Smooth muscle cell (in vitro differentiated cells): ENCODE results near the gene AREG. TPM values are rescaled to one million over a fixed set of nuclear protein-coding genes. Genes with fewer than 3 reads are reported as not detected.
A peak's percentile ranks its signal among the peaks of the same experiment; 100 is the strongest.

Experiments
- DNase-seq: peaks from one replicate; lab custom pipeline; 2025; ENCODE audit not compliant: unreplicated experiment; lab: John Stamatoyannopoulos, UW
- H2AFZ ChIP-seq: fragments of 200-600 bp; sonication (generic); 2 replicates; pipeline ENCODE4 v1.6.0; 2016; ENCODE audit warnings: antibody characterized with exemption, low read depth, mild to moderate bottlenecking
- H3F3A ChIP-seq: fragments of 200-600 bp; sonication (generic); 2 replicates; pipeline ENCODE4 v1.6.0; 2017; ENCODE audit warnings: antibody characterized with exemption, low read depth
- H3K27ac ChIP-seq: fragments of 200-600 bp; sonication (generic); 2 replicates; pipeline ENCODE4 v1.5.1; 2016; ENCODE audit warnings: low read depth, mild to moderate bottlenecking
- H3K27me3 ChIP-seq: fragments of 200-600 bp; sonication (generic); 2 replicates; pipeline ENCODE4 v1.6.1; 2016; ENCODE audit warnings: low read depth, mild to moderate bottlenecking
- H3K36me3 ChIP-seq: fragments of 200-600 bp; sonication (generic); 2 replicates; pipeline ENCODE4 v1.5.1; 2016; ENCODE audit warnings: low read depth
- H3K4me1 ChIP-seq: fragments of 200-600 bp; sonication (generic); 2 replicates; pipeline ENCODE4 v1.5.1; 2016; ENCODE audit warnings: low read depth
- H3K4me2 ChIP-seq: fragments of 200-600 bp; sonication (generic); 2 replicates; pipeline ENCODE4 v1.6.0; 2016; ENCODE audit warnings: mild to moderate bottlenecking
- H3K4me3 ChIP-seq: fragments of 200-600 bp; sonication (generic); 2 replicates; pipeline ENCODE4 v1.5.1; 2016; ENCODE audit warnings: mild to moderate bottlenecking
- H3K79me2 ChIP-seq: fragments of 200-600 bp; sonication (generic); 2 replicates; pipeline ENCODE4 v1.6.0; 2016; ENCODE audit warnings: low read depth, mild to moderate bottlenecking
- H3K9ac ChIP-seq: fragments of 200-600 bp; sonication (generic); 2 replicates; pipeline ENCODE4 v1.6.0; 2016; ENCODE audit warnings: low read depth
- H3K9me3 ChIP-seq: fragments of 200-600 bp; sonication (generic); replicated peaks from 2 replicates; pipeline ENCODE4 v1.5.1; 2016; ENCODE audit warnings: low read depth
- H4K20me1 ChIP-seq: fragments of 200-600 bp; sonication (generic); 2 replicates; pipeline ENCODE4 v1.6.0; 2016; ENCODE audit warnings: low read depth
- CTCF ChIP-seq: fragments of 200-600 bp; sonication (generic); IDR thresholded peaks from 2 replicates; pipeline ENCODE4 v1.5.1; 2017; ENCODE audit warnings: borderline replicate concordance, mild to moderate bottlenecking, antibody characterized with exemption; ENCODE audit not compliant: insufficient read depth, poor library complexity, severe bottlenecking
- WGBS: methylation state at CpG from one replicate; pipeline ENCODE4 v1.1.7; 2016; ENCODE audit warnings: low lambda C conversion rate; 5-methylcytosine and 5-hydroxymethylcytosine counted together
- polyA plus RNA-seq: library from polyadenylated mRNA; unstranded; fragments of >200 nt; fragmentation: Nextera tagmentation; extraction: Ambion mirVana; gene quantifications from 2 replicates; pipeline ENCODE4 v1.2.1, GENCODE V29; 2016
- total RNA-seq: library from RNA; depleted of rRNA; stranded (reverse); fragments of >200 nt; gene quantifications from 2 replicates; pipeline ENCODE4 v1.2.3, GENCODE V29; 2014

AREG gene
- total and polyA plus RNA-seq, 2 experiments from 2014 or later: 86.9 to 123 TPM

GRCh38 chr4:74466242-74466641, 21.3 kb downstream of the AREG start:
- H3K79me2 ChIP-seq: no peaks in the 10 kb centered on the region
- no peaks in the 10 kb centered on the region for H3K36me3 ChIP-seq
- H3K9ac ChIP-seq: no peak overlapping the region
- H3K4me1 ChIP-seq: no peaks in the 10 kb centered on the region
- H4K20me1 ChIP-seq: no peaks in the 10 kb centered on the region
- H3K9me3 ChIP-seq: peaks cover 6% of the 10 kb centered on the region
- no peak for TF ChIP-seq CTCF
- no peaks in the 10 kb centered on the region for H3F3A ChIP-seq
- no peak overlapping the region for H3K27ac ChIP-seq
- H3K27me3 ChIP-seq: no peaks in the 10 kb centered on the region
- DNase-seq: no peak
- H3K4me2 ChIP-seq: no peak overlapping the region
- no peak overlapping the region for H3K4me3 ChIP-seq
- WGBS: 29% methylated on average over 1 of the region's 1 CpG
- no peak overlapping the region for H2AFZ ChIP-seq

DNA sequence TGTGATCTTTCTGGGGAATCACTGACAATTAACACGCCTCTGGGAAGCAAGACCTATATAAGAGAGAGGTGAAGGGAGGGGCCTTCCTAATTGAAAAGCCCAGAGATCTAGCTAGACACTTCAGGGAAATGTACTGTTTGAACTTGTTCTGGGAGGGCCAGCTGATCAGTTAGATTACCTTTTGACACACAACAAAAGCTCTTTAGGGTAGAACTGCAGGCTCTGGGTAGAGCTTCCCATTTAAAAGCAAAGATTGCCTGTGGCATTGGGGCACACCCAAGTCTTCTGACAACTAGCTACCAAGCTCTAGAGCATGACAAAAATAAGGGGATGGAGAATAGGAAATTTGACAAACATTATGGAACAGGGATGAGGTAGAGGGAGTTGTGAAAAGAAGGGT, 26.3 kb downstream of the AREG start:
- H3K9me3 ChIP-seq: no peaks in the 10 kb centered on the region
- no peaks in the 10 kb centered on the region for H4K20me1 ChIP-seq
- no peak overlapping the region for H2AFZ ChIP-seq
- H3K4me2 ChIP-seq: no peak overlapping the region
- no peak for TF ChIP-seq CTCF
- no peak overlapping the region for H3K4me3 ChIP-seq
- no peaks in the 10 kb centered on the region for H3K79me2 ChIP-seq
- 96% methylated on average over 1 of the region's 1 CpG for WGBS
- no peaks in the 10 kb centered on the region for H3K27me3 ChIP-seq
- no peaks in the 10 kb centered on the region for H3F3A ChIP-seq
- no peak overlapping the region for H3K27ac ChIP-seq
- no peaks in the 10 kb centered on the region for H3K36me3 ChIP-seq
- DNase-seq: no peak
- no peaks in the 10 kb centered on the region for H3K4me1 ChIP-seq
- no peak overlapping the region for H3K9ac ChIP-seq

DNA sequence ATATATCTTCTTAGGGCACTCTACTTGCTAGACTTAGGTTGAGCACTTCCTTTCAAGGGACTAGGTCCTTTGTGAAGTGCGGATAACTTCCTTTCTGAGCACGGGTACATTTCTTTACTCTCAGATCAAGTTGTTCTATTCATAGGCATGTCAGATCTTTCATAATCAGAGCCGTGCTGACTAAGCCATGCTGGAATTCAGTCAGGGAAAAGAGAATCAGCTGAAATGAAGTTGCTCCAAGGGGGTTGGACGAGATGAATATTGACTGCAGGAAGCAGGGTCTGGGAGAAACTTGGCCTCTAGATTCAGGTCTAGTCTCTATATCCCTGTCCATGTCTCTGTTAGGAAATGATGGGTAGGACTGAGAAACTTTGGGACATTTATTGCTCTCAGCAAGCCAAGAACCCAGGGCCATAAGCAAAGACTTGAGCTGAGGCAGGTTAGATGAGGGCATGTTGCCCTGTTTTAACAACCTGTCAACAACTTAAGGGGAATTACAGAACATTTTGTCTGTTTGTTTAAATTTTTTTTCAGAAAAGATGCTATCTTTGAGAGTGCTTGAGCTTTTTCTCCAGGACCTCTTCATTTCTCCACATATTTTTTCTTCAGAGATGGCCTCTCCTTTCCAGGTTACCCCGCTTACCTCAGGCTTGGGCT, 28.3 kb downstream of the AREG start:
- no peaks in the 10 kb centered on the region for H3F3A ChIP-seq
- H3K9ac ChIP-seq: no peak overlapping the region
- WGBS: 35% methylated on average over 5 of the region's 5 CpGs
- H3K27ac ChIP-seq: peak overlapping the region; percentile 36
- H3K4me2 ChIP-seq: peak overlapping the region; percentile 30
- no peaks in the 10 kb centered on the region for H3K27me3 ChIP-seq
- no peak for DNase-seq
- H2AFZ ChIP-seq: no peak overlapping the region
- no peaks in the 10 kb centered on the region for H3K4me1 ChIP-seq
- no peaks in the 10 kb centered on the region for H3K9me3 ChIP-seq
- no peaks in the 10 kb centered on the region for H3K79me2 ChIP-seq
- no peaks in the 10 kb centered on the region for H3K36me3 ChIP-seq
- no peak for TF ChIP-seq CTCF
- no peaks in the 10 kb centered on the region for H4K20me1 ChIP-seq
- H3K4me3 ChIP-seq: no peak overlapping the region

DNA sequence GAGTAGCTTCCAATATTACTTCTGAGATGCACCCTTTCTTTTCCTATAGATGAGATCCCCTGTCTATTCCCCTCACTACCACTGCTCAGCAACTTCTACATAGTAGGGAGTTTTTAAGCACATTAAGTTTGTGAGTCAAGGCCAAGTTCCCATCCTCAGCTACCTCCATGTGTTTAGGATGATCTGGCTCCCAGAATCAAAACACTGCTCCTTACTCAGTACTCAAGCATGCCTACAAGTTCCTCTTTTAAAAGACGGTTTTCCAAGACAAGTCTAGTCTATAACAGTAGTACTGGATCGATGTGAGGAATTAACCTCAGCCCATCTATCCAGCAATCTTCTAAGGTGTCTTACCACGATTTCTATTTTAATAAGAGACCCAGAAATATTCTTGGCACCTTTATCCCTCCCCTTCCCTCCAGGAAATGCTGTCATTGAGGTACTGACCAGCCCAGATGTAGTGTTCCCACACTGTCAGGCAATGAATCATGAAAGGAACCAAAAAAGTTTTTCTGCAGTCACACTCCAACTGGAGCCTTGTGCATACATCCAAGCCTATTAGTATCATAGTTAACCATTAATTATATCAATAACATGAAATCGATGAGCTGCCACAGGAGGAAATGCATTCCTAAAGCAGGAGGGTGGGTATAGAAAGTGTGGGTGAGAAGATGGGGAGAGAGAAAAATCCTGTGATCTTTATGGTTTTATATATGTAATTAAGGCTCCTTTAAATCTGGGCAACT, 29.6 kb downstream of the AREG start:
- 82% methylated on average over 4 of the region's 4 CpGs for WGBS
- H2AFZ ChIP-seq: no peak overlapping the region
- H3F3A ChIP-seq: no peaks in the 10 kb centered on the region
- no peak for TF ChIP-seq CTCF
- no peak overlapping the region for H3K4me2 ChIP-seq
- H3K9ac ChIP-seq: no peak overlapping the region
- H3K4me3 ChIP-seq: no peak overlapping the region
- H3K79me2 ChIP-seq: no peaks in the 10 kb centered on the region
- H3K9me3 ChIP-seq: no peaks in the 10 kb centered on the region
- DNase-seq: no peak
- H3K4me1 ChIP-seq: no peaks in the 10 kb centered on the region
- no peaks in the 10 kb centered on the region for H4K20me1 ChIP-seq
- no peak overlapping the region for H3K27ac ChIP-seq
- H3K36me3 ChIP-seq: no peaks in the 10 kb centered on the region
- H3K27me3 ChIP-seq: no peaks in the 10 kb centered on the region
